KMS-11 (cell line): ENCODE data around the gene UMAD1.

ENCODE experiments used
- H2AFZ ChIP-seq: fragments of 200-600 bp; sonication (generic); 2 replicates; pipeline ENCODE4 v1.6.1; 2016; ENCODE audit warnings: antibody characterized with exemption, mixed run types, low read depth
- H3K27ac ChIP-seq: fragments of 200-600 bp; sonication (generic); 2 replicates; pipeline ENCODE4 v1.6.1; 2016; ENCODE audit warnings: mild to moderate bottlenecking, mixed run types
- H3K27me3 ChIP-seq: fragments of 200-600 bp; sonication (generic); 2 replicates; pipeline ENCODE4 v1.6.1; 2017; ENCODE audit warnings: mild to moderate bottlenecking, low read depth, mixed run types, moderate library complexity; ENCODE audit not compliant: insufficient read depth
- H3K36me3 ChIP-seq: fragments of 200-600 bp; sonication (generic); 2 replicates; pipeline ENCODE4 v1.6.1; 2017; ENCODE audit warnings: mild to moderate bottlenecking, mixed run types; ENCODE audit not compliant: insufficient read depth
- H3K4me1 ChIP-seq: fragments of 200-600 bp; sonication (generic); 2 replicates; pipeline ENCODE4 v1.6.1; 2016; ENCODE audit warnings: mild to moderate bottlenecking, low read depth, mixed run types; ENCODE audit not compliant: poor library complexity, severe bottlenecking
- H3K4me2 ChIP-seq: fragments of 200-600 bp; sonication (generic); 2 replicates; pipeline ENCODE4 v1.7.0; 2016; ENCODE audit warnings: mild to moderate bottlenecking, mixed run types
- H3K4me3 ChIP-seq: fragments of 200-600 bp; sonication (generic); IDR thresholded peaks from 2 replicates; pipeline ENCODE4 v1.6.1; 2017; ENCODE audit warnings: low read depth, low read length, mixed read lengths; ENCODE audit not compliant: insufficient read depth
- H3K79me2 ChIP-seq: fragments of 200-600 bp; sonication (generic); 2 replicates; pipeline ENCODE4 v1.6.1; 2016; ENCODE audit warnings: low read depth, mixed run types; ENCODE audit not compliant: insufficient read depth
- H3K9ac ChIP-seq: fragments of 200-600 bp; sonication (generic); 2 replicates; pipeline ENCODE4 v1.6.1; 2016; ENCODE audit warnings: mild to moderate bottlenecking, mixed run types
- H4K20me1 ChIP-seq: fragments of 200-600 bp; sonication (generic); 2 replicates; pipeline ENCODE4 v1.6.1; 2016; ENCODE audit warnings: mild to moderate bottlenecking, mixed run types; ENCODE audit not compliant: insufficient read depth
- CTCF ChIP-seq: fragments of 200-600 bp; sonication (generic); conservative IDR thresholded peaks from 2 replicates; pipeline ENCODE4 v1.6.1; 2017; ENCODE audit warnings: low read depth, mild to moderate bottlenecking, antibody characterized with exemption, low read length, moderate library complexity, mixed read lengths

The UMAD1 gene

GRCh38 chr7:7696458-7697119 is 56.0 kb downstream of the UMAD1 start:
- Histone ChIP-seq H3K4me2 (no peak overlapping the region), H3K27ac (no peak overlapping the region), H3K9ac (no peak overlapping the region), H3K79me2 (no peaks in the 10 kb centered on the region), H3K36me3 (no peaks in the 10 kb centered on the region), H3K4me3 (no peak overlapping the region), H2AFZ (no peak overlapping the region), H4K20me1 (no peaks in the 10 kb centered on the region), H3K4me1 (peaks cover 7% of the 10 kb centered on the region), H3K27me3 (no peaks in the 10 kb centered on the region)
- no peak for TF ChIP-seq CTCF

- no peak for TF ChIP-seq CTCF
- Histone ChIP-seq H3K27ac (no peak overlapping the region), H3K4me2 (no peak overlapping the region), H4K20me1 (no peaks in the 10 kb centered on the region), H3K36me3 (no peaks in the 10 kb centered on the region), H3K4me1 (peaks cover 7% of the 10 kb centered on the region), H2AFZ (no peak overlapping the region), H3K9ac (no peak overlapping the region), H3K79me2 (no peaks in the 10 kb centered on the region), H3K27me3 (no peaks in the 10 kb centered on the region), H3K4me3 (no peak overlapping the region)
Measured at GRCh38 chr7:7698930-7699329, 58.4 kb downstream of the UMAD1 start.

- Histone ChIP-seq H3K9ac (no peak overlapping the region), H3K27ac (no peak overlapping the region), H3K4me2 (no peak overlapping the region), H3K4me3 (no peak overlapping the region), H3K36me3 (no peaks in the 10 kb centered on the region), H3K27me3 (no peaks in the 10 kb centered on the region), H3K4me1 (peaks cover 7% of the 10 kb centered on the region), H3K79me2 (no peaks in the 10 kb centered on the region), H2AFZ (no peak overlapping the region), H4K20me1 (no peaks in the 10 kb centered on the region)
- TF ChIP-seq CTCF, result no peak
Measured at GRCh38 chr7:7699380-7699779, 58.8 kb downstream of the UMAD1 start.

- no peak overlapping the region for H3K27ac ChIP-seq
- H3K79me2 ChIP-seq, result no peaks in the 10 kb centered on the region
- H3K4me3 ChIP-seq, result no peak overlapping the region
- no peak overlapping the region for H3K9ac ChIP-seq
- H3K36me3 ChIP-seq, result no peaks in the 10 kb centered on the region
- H3K27me3 ChIP-seq, result no peaks in the 10 kb centered on the region
- H3K4me2 ChIP-seq, result no peak overlapping the region
- no peak overlapping the region for H2AFZ ChIP-seq
- H3K4me1 ChIP-seq, result peaks cover 7% of the 10 kb centered on the region
- H4K20me1 ChIP-seq, result no peaks in the 10 kb centered on the region
- no peak for TF ChIP-seq CTCF
Measured at GRCh38 chr7:7699970-7700369, 59.4 kb downstream of the UMAD1 start.
